ENCODE measurements around the gene ZNF8.

Gene ZNF8

GRCh38 chr19:58261600-58261967, 17.2 kb upstream of the ZNF8 start:
- Histone ChIP-seq H3K27me3 (ENCODE audit: low read length) (no peaks in the 10 kb centered on the region), H3K9ac (ENCODE audit: low read length) (no peak overlapping the region), H3K9me3 (ENCODE audit: insufficient read depth, low read length) (peaks cover 82% of the 10 kb centered on the region), H3K4me2 (ENCODE audit: low read depth, low read length, poor library complexity, severe bottlenecking) (no peak overlapping the region), H3F3A (ENCODE audit: insufficient read depth) (peaks cover 13% of the 10 kb centered on the region), H3K36me3 (ENCODE audit: low read length) (peaks cover 67% of the 10 kb centered on the region), H3K79me2 (ENCODE audit: insufficient read depth, low read length) (no peaks in the 10 kb centered on the region; the same call in 1 of the 2 replicates), H3K9me2 (replicated peaks; ENCODE audit: insufficient read depth, low read length) (no peaks in the 10 kb centered on the region), H3K27ac (ENCODE audit: low read depth, low read length) (no peak overlapping the region), H4K20me1 (ENCODE audit: low read depth, low read length) (no peaks in the 10 kb centered on the region), H2AFZ (ENCODE audit: low read depth, low read length, severe bottlenecking) (no peak overlapping the region), H3K4me3 (ENCODE audit: insufficient read depth, low read length, poor library complexity, severe bottlenecking) (no peak overlapping the region)
- TF ChIP-seq, protein P1, sequence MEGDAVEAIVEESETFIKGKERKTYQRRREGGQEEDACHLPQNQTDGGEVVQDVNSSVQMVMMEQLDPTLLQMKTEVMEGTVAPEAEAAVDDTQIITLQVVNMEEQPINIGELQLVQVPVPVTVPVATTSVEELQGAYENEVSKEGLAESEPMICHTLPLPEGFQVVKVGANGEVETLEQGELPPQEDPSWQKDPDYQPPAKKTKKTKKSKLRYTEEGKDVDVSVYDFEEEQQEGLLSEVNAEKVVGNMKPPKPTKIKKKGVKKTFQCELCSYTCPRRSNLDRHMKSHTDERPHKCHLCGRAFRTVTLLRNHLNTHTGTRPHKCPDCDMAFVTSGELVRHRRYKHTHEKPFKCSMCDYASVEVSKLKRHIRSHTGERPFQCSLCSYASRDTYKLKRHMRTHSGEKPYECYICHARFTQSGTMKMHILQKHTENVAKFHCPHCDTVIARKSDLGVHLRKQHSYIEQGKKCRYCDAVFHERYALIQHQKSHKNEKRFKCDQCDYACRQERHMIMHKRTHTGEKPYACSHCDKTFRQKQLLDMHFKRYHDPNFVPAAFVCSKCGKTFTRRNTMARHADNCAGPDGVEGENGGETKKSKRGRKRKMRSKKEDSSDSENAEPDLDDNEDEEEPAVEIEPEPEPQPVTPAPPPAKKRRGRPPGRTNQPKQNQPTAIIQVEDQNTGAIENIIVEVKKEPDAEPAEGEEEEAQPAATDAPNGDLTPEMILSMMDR (IDR thresholded peaks at IDR 0.05; ENCODE audit: insufficient read depth, low read length, poor library complexity, severe bottlenecking), result no peak
- no peak for TF ChIP-seq EZH2phosphoT487 (conservative IDR thresholded peaks at IDR 0.05; ENCODE audit: low read length)

GRCh38 chr19:58261968-58262921, 16.5 kb upstream of the ZNF8 start:
- Histone ChIP-seq H2AFZ (ENCODE audit: low read depth, low read length, severe bottlenecking) (no peak overlapping the region), H4K20me1 (ENCODE audit: low read depth, low read length) (no peaks in the 10 kb centered on the region), H3K27me3 (ENCODE audit: low read length) (no peaks in the 10 kb centered on the region), H3K9ac (ENCODE audit: low read length) (no peak overlapping the region), H3K4me2 (ENCODE audit: low read depth, low read length, poor library complexity, severe bottlenecking) (no peak overlapping the region), H3F3A (ENCODE audit: insufficient read depth) (peaks cover 13% of the 10 kb centered on the region), H3K9me3 (ENCODE audit: insufficient read depth, low read length) (peaks cover 82% of the 10 kb centered on the region), H3K36me3 (ENCODE audit: low read length) (peaks cover 69% of the 10 kb centered on the region), H3K79me2 (ENCODE audit: insufficient read depth, low read length) (no peaks in the 10 kb centered on the region; the same call in 1 of the 2 replicates), H3K27ac (ENCODE audit: low read depth, low read length) (no peak overlapping the region), H3K4me3 (ENCODE audit: insufficient read depth, low read length, poor library complexity, severe bottlenecking) (no peak overlapping the region), H3K9me2 (replicated peaks; ENCODE audit: insufficient read depth, low read length) (no peaks in the 10 kb centered on the region)
- TF ChIP-seq EZH2phosphoT487 (conservative IDR thresholded peaks at IDR 0.05; ENCODE audit: low read length), result no peak
- TF ChIP-seq, protein P1 (IDR thresholded peaks at IDR 0.05; ENCODE audit: insufficient read depth, low read length, poor library complexity, severe bottlenecking), result no peak

DNA sequence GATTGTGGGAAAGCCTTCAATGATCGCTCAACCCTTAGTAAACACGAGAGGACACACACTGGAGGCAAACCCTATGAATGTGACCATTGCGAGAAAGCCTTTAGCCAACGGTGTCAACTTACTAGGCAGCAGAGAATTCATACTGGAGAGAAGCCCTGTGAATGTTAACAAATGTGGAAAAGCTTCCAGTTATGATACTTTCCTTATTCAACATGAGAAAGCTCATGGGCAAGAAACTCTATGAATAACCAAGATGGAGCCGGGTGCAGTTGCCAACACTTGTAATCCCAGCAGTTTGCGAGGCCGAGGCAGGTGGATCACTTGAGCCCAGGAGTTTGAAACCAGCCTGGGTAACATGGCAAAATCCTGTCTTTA, 15.8 kb upstream of the ZNF8 start:
- H3K9me3 ChIP-seq (ENCODE audit: insufficient read depth, low read length), result peaks cover 76% of the 10 kb centered on the region
- H3K4me3 ChIP-seq (ENCODE audit: insufficient read depth, low read length, poor library complexity, severe bottlenecking), result no peak overlapping the region
- no peak overlapping the region for H3K4me2 ChIP-seq (ENCODE audit: low read depth, low read length, poor library complexity, severe bottlenecking)
- no peaks in the 10 kb centered on the region; the same call in 1 of the 2 replicates for H3K79me2 ChIP-seq (ENCODE audit: insufficient read depth, low read length)
- peaks cover 62% of the 10 kb centered on the region for H3K36me3 ChIP-seq (ENCODE audit: low read length)
- TF ChIP-seq EZH2phosphoT487 (conservative IDR thresholded peaks at IDR 0.05; ENCODE audit: low read length), result no peak
- TF ChIP-seq, protein P1 (IDR thresholded peaks at IDR 0.05; ENCODE audit: insufficient read depth, low read length, poor library complexity, severe bottlenecking), result no peak
- peaks cover 13% of the 10 kb centered on the region for H3F3A ChIP-seq (ENCODE audit: insufficient read depth)
- H3K27ac ChIP-seq (ENCODE audit: low read depth, low read length), result no peak overlapping the region
- no peak overlapping the region for H3K9ac ChIP-seq (ENCODE audit: low read length)
- H2AFZ ChIP-seq (ENCODE audit: low read depth, low read length, severe bottlenecking), result no peak overlapping the region
- H4K20me1 ChIP-seq (ENCODE audit: low read depth, low read length), result no peaks in the 10 kb centered on the region
- no peaks in the 10 kb centered on the region for H3K9me2 ChIP-seq (replicated peaks; ENCODE audit: insufficient read depth, low read length)
- no peaks in the 10 kb centered on the region for H3K27me3 ChIP-seq (ENCODE audit: low read length)
